H1 (cell line): ENCODE data around the gene SLC13A4. TPM values are rescaled to one million over a fixed set of nuclear protein-coding genes. Genes with fewer than 3 reads are reported as not detected.

Source experiments
- CTCF ChIA-PET: fragments of 300-600 bp; sonication (Branson Sonifier 250); formaldehyde crosslinking; loops from one replicate; lab custom pipeline; 2021; ENCODE audit not compliant: partially characterized antibody; lab: Charles Lee
- POLR2A ChIA-PET: fragments of 300-600 bp; sonication (Branson Sonifier 250); formaldehyde crosslinking; loops from one replicate; lab custom pipeline; 2021; ENCODE audit warnings: inconsistent platforms; ENCODE audit not compliant: partially characterized antibody; lab: Charles Lee
- DNase-seq, 2 experiments: peaks; one replicate each; pipeline versions ENCODE4 v3.0.0 to v3.0.0-alpha.2; 2010 to 2022; ENCODE audit warnings: low spot score in 2 of 2, low read depth in 1 of 2, mixed read lengths in 1 of 2
- FAIRE-seq: peaks from 2 replicates; lab custom pipeline; 2011; peaks lifted over from hg19 to GRCh38; lab: Jason Lieb, UNC
- H2AFZ ChIP-seq: 2 replicates; pipeline ENCODE4 v1.8.1; 2012; ENCODE audit warnings: low read length, inconsistent platforms
- H2AK5ac ChIP-seq: 2 replicates; pipeline ENCODE4 v1.6.1; 2013; ENCODE audit warnings: low read depth, low read length
- H2BK120ac ChIP-seq: replicated peaks from 2 replicates; pipeline ENCODE3; 2013; ENCODE audit warnings: low read depth, low read length, inconsistent platforms
- H2BK12ac ChIP-seq: 2 replicates; pipeline ENCODE4 v1.6.1; 2013; ENCODE audit warnings: low read depth, low read length
- H2BK15ac ChIP-seq: 2 replicates; pipeline ENCODE4 v1.6.1; 2013; ENCODE audit warnings: low read length
- H2BK20ac ChIP-seq: 2 replicates; pipeline ENCODE4 v1.6.1; 2013; ENCODE audit warnings: low read length
- H2BK5ac ChIP-seq: 2 replicates; pipeline ENCODE4 v1.6.1; 2013; ENCODE audit warnings: low read depth, low read length
- H3K14ac ChIP-seq: 2 replicates; pipeline ENCODE4 v1.6.1; 2013; ENCODE audit warnings: inconsistent platforms; ENCODE audit not compliant: insufficient read length
- H3K18ac ChIP-seq: 2 replicates; pipeline ENCODE4 v1.6.1; 2013; ENCODE audit warnings: low read length; ENCODE audit errors: extremely low read depth
- H3K23ac ChIP-seq: 2 replicates; pipeline ENCODE4 v1.6.1; 2013; ENCODE audit warnings: inconsistent platforms; ENCODE audit not compliant: insufficient read length
- H3K23me2 ChIP-seq: 2 replicates; pipeline ENCODE4 v1.6.1; 2013; ENCODE audit warnings: low read depth, low read length
- H3K27ac ChIP-seq: 2 replicates; pipeline ENCODE4 v1.6.1; 2011; ENCODE audit warnings: low read depth, low read length, inconsistent platforms
- H3K27me3 ChIP-seq, 4 experiments: replicated peaks in 1 of 4; 1 replicate in 1 of 4; 2 replicates in 3 of 4; pipeline versions ENCODE4 v1.6.1 to v1.8.1; 2011 to 2013; ENCODE audit warnings: low read length in 3 of 4, mild to moderate bottlenecking in 3 of 4, inconsistent platforms in 2 of 4, mixed read lengths in 2 of 4, moderate library complexity in 1 of 4; ENCODE audit not compliant: control insufficient read depth in 3 of 4, insufficient read depth in 3 of 4; ENCODE audit errors: extremely low read depth in 1 of 4
- H3K36me3 ChIP-seq, 4 experiments: 2 replicates each; pipeline versions ENCODE4 v1.6.1 to v1.8.1; 2011 to 2013; ENCODE audit warnings: mild to moderate bottlenecking in 4 of 4, low read length in 3 of 4, moderate library complexity in 2 of 4, control low read depth in 1 of 4, inconsistent platforms in 1 of 4; ENCODE audit not compliant: insufficient read depth in 4 of 4, control insufficient read depth in 2 of 4
- H3K4ac ChIP-seq: replicated peaks from 2 replicates; pipeline ENCODE3; 2013; ENCODE audit warnings: low read length, low read depth, mixed read lengths, inconsistent platforms; ENCODE audit not compliant: insufficient read length
- H3K4me1 ChIP-seq, 4 experiments: replicated peaks in 1 of 4; 1 replicate in 1 of 4; 2 replicates in 3 of 4; pipeline versions ENCODE4 v1.6.1 to v1.8.1; 2011 to 2013; ENCODE audit warnings: low read length in 3 of 4, inconsistent platforms in 2 of 4, mixed read lengths in 1 of 4; ENCODE audit not compliant: insufficient read depth in 4 of 4, control insufficient read depth in 3 of 4
- H3K4me2 ChIP-seq, 2 experiments: 2 replicates each; pipeline versions ENCODE4 v1.6.1 to v1.8.1; 2011 to 2013; ENCODE audit warnings: low read depth in 2 of 2, low read length in 2 of 2, control low read depth in 1 of 2, inconsistent platforms in 1 of 2, mild to moderate bottlenecking in 1 of 2; ENCODE audit not compliant: insufficient read depth in 1 of 2
- H3K4me3 ChIP-seq, 4 experiments: fragments of 200-600, 300-600 bp in 1 of 4; sonication (generic), shearing (Covaris generic), sonication (Bioruptor Twin) in 1 of 4; 2 replicates each; pipeline versions ENCODE4 v1.5.1 to v1.8.1; 2011 to 2016; ENCODE audit warnings: low read length in 4 of 4, low read depth in 3 of 4, control low read depth in 2 of 4, inconsistent platforms in 2 of 4, mild to moderate bottlenecking in 2 of 4, mixed read lengths in 1 of 4, moderate library complexity in 1 of 4; ENCODE audit not compliant: insufficient read depth in 2 of 4; ENCODE audit errors: extremely low read depth in 1 of 4
- H3K56ac ChIP-seq: replicated peaks from 2 replicates; pipeline ENCODE3; 2013; ENCODE audit warnings: low read depth, mild to moderate bottlenecking, mixed read lengths, low read length, inconsistent platforms; ENCODE audit not compliant: insufficient read length
- H3K79me1 ChIP-seq: 2 replicates; pipeline ENCODE4 v1.6.1; 2013; ENCODE audit warnings: low read depth, low read length, control low read depth
- H3K79me2 ChIP-seq, 2 experiments: 2 replicates each; pipeline versions ENCODE4 v1.6.1 to v1.8.1; 2012 to 2013; ENCODE audit warnings: low read length in 2 of 2, mild to moderate bottlenecking in 2 of 2, inconsistent platforms in 1 of 2; ENCODE audit not compliant: insufficient read depth in 2 of 2, control insufficient read depth in 1 of 2
- H3K9ac ChIP-seq, 4 experiments: replicated peaks in 1 of 4; 1 replicate in 1 of 4; 2 replicates in 3 of 4; pipeline versions ENCODE4 v1.6.1 to v1.8.1; 2011 to 2013; ENCODE audit warnings: low read depth in 3 of 4, low read length in 3 of 4, control low read depth in 2 of 4, mild to moderate bottlenecking in 2 of 4, moderate library complexity in 2 of 4, inconsistent platforms in 1 of 4; ENCODE audit errors: extremely low read depth in 1 of 4
- H3K9me3 ChIP-seq, 2 experiments: 2 replicates each; pipeline versions ENCODE4 v1.6.1 to v1.8.1; 2012 to 2013; ENCODE audit warnings: mild to moderate bottlenecking in 2 of 2, moderate library complexity in 2 of 2, control low read depth in 1 of 2, inconsistent platforms in 1 of 2, low read depth in 1 of 2, low read length in 1 of 2, mixed read lengths in 1 of 2; ENCODE audit not compliant: insufficient read depth in 2 of 2
- H4K20me1 ChIP-seq, 2 experiments: replicated peaks in 1 of 2; 2 replicates each; pipeline versions ENCODE3 to v1.8.1; 2011 to 2013; ENCODE audit warnings: inconsistent platforms in 2 of 2, low read length in 2 of 2, mild to moderate bottlenecking in 1 of 2; ENCODE audit not compliant: insufficient read depth in 2 of 2, control insufficient read depth in 1 of 2
- H4K5ac ChIP-seq: 2 replicates; pipeline ENCODE4 v1.6.1; 2013; ENCODE audit warnings: low read length, low read depth, mixed read lengths, inconsistent platforms; ENCODE audit not compliant: insufficient read length
- H4K8ac ChIP-seq: 2 replicates; pipeline ENCODE4 v1.8.0; 2013; ENCODE audit warnings: mild to moderate bottlenecking, moderate library complexity, low read length, inconsistent platforms; ENCODE audit not compliant: insufficient read depth; ENCODE audit errors: extremely low read depth
- H4K91ac ChIP-seq: replicated peaks from 2 replicates; pipeline ENCODE3; 2013; ENCODE audit warnings: low read length, mixed read lengths, inconsistent platforms; ENCODE audit not compliant: insufficient read length
- BRCA1 ChIP-seq: IDR thresholded peaks from 2 replicates; pipeline ENCODE4 v1.6.1; 2012; ENCODE audit warnings: low read depth, low read length, improper control_type of control experiment
- POLR2AphosphoS5 ChIP-seq: IDR thresholded peaks from 2 replicates; pipeline ENCODE4 v1.6.1; 2011; ENCODE audit warnings: low read depth, low read length
- TEAD4 ChIP-seq: IDR thresholded peaks from 2 replicates; pipeline ENCODE4 v1.6.1; 2012; ENCODE audit warnings: low read depth, low read length, inconsistent platforms, mixed read lengths
- WGBS, 2 experiments: shearing (Covaris generic) in 1 of 2; methylation state at CpG; one replicate each; pipeline versions ENCODE4 v1.1.6 to v1.1.7; 2013 to 2015; ENCODE audit warnings: low lambda C conversion rate in 2 of 2, mixed read lengths in 2 of 2, inconsistent platforms in 1 of 2, low coverage in 1 of 2, missing lambda C conversion rate in 1 of 2; ENCODE audit not compliant: insufficient replicate concordance in 2 of 2, insufficient coverage in 1 of 2, insufficient read length in 1 of 2; ENCODE audit errors: extremely low coverage in 1 of 2, missing lambda C conversion rate in 1 of 2; 5-methylcytosine and 5-hydroxymethylcytosine counted together
- polyA plus RNA-seq, 7 experiments: library from polyadenylated mRNA; depleted of rRNA in 3 of 7; stranded (reverse) in 5 of 7; unstranded in 2 of 7; fragments of >200 nt in 5 of 7; fragments of 200-250 nt in 2 of 7; gene quantifications; 1 replicate in 5 of 7; 2 replicates in 1 of 7; 4 replicates in 1 of 7; pipeline versions ENCODE4 v1.2.1 to v1.2.3, GENCODE V29; 2011 to 2013; ENCODE audit warnings: missing spikeins in 2 of 7, mixed read lengths in 2 of 7
- total RNA-seq: library from RNA; stranded (reverse); fragmentation: NEBNext Ultra II Directional; extraction: Animal tissue kit (Norgen Biotek cat#: 25700); gene quantifications from 2 replicates; pipeline ENCODE4 v1.2.1, GENCODE V29; 2021
- TF ChIP-seq, protein P1 (sequence below): IDR thresholded peaks from 2 replicates; pipeline ENCODE4 v1.6.1; 2011; ENCODE audit warnings: low read depth, mild to moderate bottlenecking, low read length; ENCODE audit not compliant: insufficient read depth
- TF ChIP-seq, protein P2 (sequence below): IDR thresholded peaks from 2 replicates; pipeline ENCODE4 v1.6.1; 2011; ENCODE audit warnings: low read length, improper control_type of control experiment

The SLC13A4 gene
- total and polyA plus RNA-seq, 2 of the 8 experiments (the other 6 are each of a cell fraction or from before 2014, with no cell fraction given) = 3.9 to 7.5 TPM

DNA sequence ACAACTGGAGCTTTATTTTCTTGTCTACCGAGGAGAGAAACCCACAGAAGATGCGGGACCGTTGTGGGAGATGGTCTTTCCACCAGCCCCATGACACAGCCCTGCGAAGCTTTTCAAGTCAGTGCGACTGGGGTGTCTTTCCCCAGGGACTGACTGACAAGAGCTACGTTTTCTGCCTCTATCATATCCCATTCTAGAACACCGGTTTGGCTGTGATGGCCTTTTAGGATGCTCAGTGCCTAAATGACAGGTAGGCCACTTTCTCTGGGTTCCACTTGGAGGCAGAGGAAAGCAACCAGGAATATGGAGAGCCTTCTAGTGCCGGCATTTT is 16.9 kb downstream of the SLC13A4 start:
- FAIRE-seq = no peak

More for the DNA sequence above, 16.9 kb downstream of the SLC13A4 start:
- H4K8ac ChIP-seq = no peak overlapping the region
- no peak overlapping the region for H2BK120ac ChIP-seq
- H2BK15ac ChIP-seq = no peak overlapping the region
- H3K79me2 ChIP-seq = no peaks in the 10 kb centered on the region
- peak overlapping the region; percentile 43; the same call in 1 of the 2 replicates for H2AFZ ChIP-seq
- H3K27me3 ChIP-seq = no peaks in the 10 kb centered on the region
- H3K14ac ChIP-seq = no peak overlapping the region
- no peak overlapping the region for H3K9ac ChIP-seq
- H3K4ac ChIP-seq = no peak overlapping the region
- H3K4me3 ChIP-seq = no peak overlapping the region
- no peak overlapping the region for H4K5ac ChIP-seq
- H3K9me3 ChIP-seq = no peaks in the 10 kb centered on the region
- 0 out of 2 replicates have a peak, but pooled peaks cover 1% of the 10 kb centered on the region for H3K79me1 ChIP-seq
- no peak overlapping the region for H3K23ac ChIP-seq
- H3K23me2 ChIP-seq = peaks cover 6% of the 10 kb centered on the region; the same call in 1 of the 2 replicates
- ChIA-PET CTCF (interaction anchor here (0.6 to 14.4 kb wide), 38 partner anchors 13 to 497 kb away, joined by 3 to 133 read pairs (median 4); partner anchors contain the start of gene SLC13A4), POLR2A (interaction anchor here (0.8 to 2.0 kb wide), 6 partner anchors 9 to 570 kb away, joined by 3 to 4 read pairs (median 3); partner anchors contain the start of gene STMP1)
- H4K91ac ChIP-seq = no peak overlapping the region
- no peak overlapping the region for H2BK5ac ChIP-seq
- no peak overlapping the region for H3K27ac ChIP-seq
- WGBS, 2 experiments = 64% methylated on average over 8 of the region's 8 CpGs; no CpG with 5 or more reads in 1 of the 2 experiments
- no peak for DNase-seq
- H2BK20ac ChIP-seq = no peak overlapping the region
- no peak overlapping the region for H3K56ac ChIP-seq
- no peak overlapping the region for H3K18ac ChIP-seq
- H3K4me2 ChIP-seq = 0 out of 4 replicates have a peak overlapping the region, but pooled peaks of 1 of the 2 experiments have one; percentile 7
- H3K4me1 ChIP-seq = peaks cover 0 to 4% (median 2%) of the 10 kb centered on the region in 4 experiments; a peak in 1 of 7 replicates
- TF ChIP-seq POLR2AphosphoS5 = no peak
- TF ChIP-seq, protein P1, sequence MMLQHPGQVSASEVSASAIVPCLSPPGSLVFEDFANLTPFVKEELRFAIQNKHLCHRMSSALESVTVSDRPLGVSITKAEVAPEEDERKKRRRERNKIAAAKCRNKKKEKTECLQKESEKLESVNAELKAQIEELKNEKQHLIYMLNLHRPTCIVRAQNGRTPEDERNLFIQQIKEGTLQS = no peak
- TF ChIP-seq BRCA1 = no peak
- TF ChIP-seq TEAD4 = no peak
- TF ChIP-seq, protein P2, sequence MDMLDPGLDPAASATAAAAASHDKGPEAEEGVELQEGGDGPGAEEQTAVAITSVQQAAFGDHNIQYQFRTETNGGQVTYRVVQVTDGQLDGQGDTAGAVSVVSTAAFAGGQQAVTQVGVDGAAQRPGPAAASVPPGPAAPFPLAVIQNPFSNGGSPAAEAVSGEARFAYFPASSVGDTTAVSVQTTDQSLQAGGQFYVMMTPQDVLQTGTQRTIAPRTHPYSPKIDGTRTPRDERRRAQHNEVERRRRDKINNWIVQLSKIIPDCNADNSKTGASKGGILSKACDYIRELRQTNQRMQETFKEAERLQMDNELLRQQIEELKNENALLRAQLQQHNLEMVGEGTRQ = no peak
- H2BK12ac ChIP-seq = no peak overlapping the region
- H4K20me1 ChIP-seq = peaks cover 0 to 5% of the 10 kb centered on the region in 2 experiments
- H3K36me3 ChIP-seq = no peaks in the 10 kb centered on the region
- no peak overlapping the region for H2AK5ac ChIP-seq
